Small intestine (tissue), 7 donors: ENCODE data around the gene PPP1R3G. TPM values are rescaled to one million over a fixed set of nuclear protein-coding genes. Genes with fewer than 3 reads are reported as not detected.

Experiments
- DNase-seq, 2 donors: peaks; one replicate each; pipeline versions ENCODE4 v3.0.0 to v3.0.0-alpha.2; 2013
- FAIRE-seq: peaks from 2 replicates; lab custom pipeline; 2012; peaks lifted over from hg19 to GRCh38; lab: Jason Lieb, UNC
- H3K27ac ChIP-seq, 3 donors: one replicate each; pipeline ENCODE4 v1.5.1; 2013; ENCODE audit warnings: low read length in 2 of 3, mild to moderate bottlenecking in 2 of 3, control low read depth in 1 of 3, inconsistent platforms in 1 of 3, low read depth in 1 of 3, moderate library complexity in 1 of 3
- H3K27me3 ChIP-seq, 3 donors: one replicate each; pipeline ENCODE4 v1.6.1; 2013; ENCODE audit warnings: low read length in 3 of 3, inconsistent platforms in 1 of 3; ENCODE audit not compliant: control insufficient read depth in 3 of 3, insufficient read depth in 3 of 3
- H3K36me3 ChIP-seq, 3 donors: one replicate each; pipeline ENCODE4 v1.6.1; 2013; ENCODE audit warnings: low read length in 3 of 3, inconsistent platforms in 1 of 3, low read depth in 1 of 3, mild to moderate bottlenecking in 1 of 3, moderate library complexity in 1 of 3; ENCODE audit not compliant: control insufficient read depth in 3 of 3, insufficient read depth in 2 of 3
- H3K4me1 ChIP-seq, 3 donors: one replicate each; pipeline ENCODE4 v1.6.1; 2013; ENCODE audit warnings: low read length in 2 of 3, inconsistent platforms in 1 of 3, low read depth in 1 of 3, mild to moderate bottlenecking in 1 of 3, moderate library complexity in 1 of 3; ENCODE audit not compliant: control insufficient read depth in 3 of 3, insufficient read depth in 2 of 3
- H3K4me3 ChIP-seq, 3 donors: one replicate each; pipeline ENCODE4 v1.5.1; 2013; ENCODE audit warnings: low read length in 3 of 3, control low read depth in 1 of 3, inconsistent platforms in 1 of 3, low read depth in 1 of 3, mild to moderate bottlenecking in 1 of 3, moderate library complexity in 1 of 3
- H3K9me3 ChIP-seq, 2 donors: one replicate each; pipeline ENCODE4 v1.6.1; 2013; ENCODE audit warnings: low read depth in 1 of 2, low read length in 1 of 2; ENCODE audit not compliant: control insufficient read depth in 2 of 2, insufficient read depth in 1 of 2
- WGBS, 3 donors: extraction: QIAGEN DNeasy Blood & Tissue Kit; methylation state at CpG; one replicate each; pipeline ENCODE4 v1.1.7; 2013; 5-methylcytosine and 5-hydroxymethylcytosine counted together
- polyA plus RNA-seq, 4 donors: library from polyadenylated mRNA; stranded (reverse) in 3 of 4; unstranded in 1 of 4; fragments of 200-250 nt in 3 of 4; fragments of 120-200 nt in 1 of 4; gene quantifications; one replicate each; pipeline versions ENCODE4 v1.2.1 to v1.2.3, GENCODE V29; 2013
- donor health status: healthy with polysubstance abuse.
- donor health status: control.
- donor health status: control.
- donor health status: Bipolar disorder and iron deficiency.
- donor health status: healthy.

Gene PPP1R3G
- polyA plus RNA-seq, 4 donors = 0.28 to 4.1 TPM; not detected in 2

DNA sequence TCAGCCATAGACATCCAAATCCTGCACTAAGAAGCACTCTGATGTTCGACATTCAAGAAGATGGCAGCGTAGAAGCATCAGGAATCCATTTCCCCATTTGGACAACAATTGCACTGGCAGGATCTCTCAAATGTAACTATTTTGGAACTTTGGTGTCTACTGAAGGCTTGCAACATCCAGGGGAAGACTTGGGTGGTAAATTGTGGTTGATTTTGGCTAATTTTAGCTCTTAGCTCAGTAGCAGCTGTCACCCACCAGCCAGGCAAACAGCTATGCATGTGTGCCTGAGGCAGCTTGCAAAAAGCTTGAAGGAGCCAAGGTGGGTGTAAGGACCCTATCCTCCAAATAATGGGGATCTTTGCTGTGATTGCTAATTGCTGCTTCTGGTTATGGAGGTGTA is 35.1 kb upstream of the PPP1R3G start:
- no peak for FAIRE-seq
- H3K9me3 ChIP-seq = peaks cover 0 to 21% of the 10 kb centered on the region in 2 donors
- no peak for DNase-seq
- no peak overlapping the region for H3K27ac ChIP-seq
- H3K27me3 ChIP-seq = no peaks in the 10 kb centered on the region
- no peaks in the 10 kb centered on the region for H3K36me3 ChIP-seq
- 88 to 92% (median 89%) methylated on average over 2 of the region's 2 CpGs for WGBS, 3 donors
- no peak overlapping the region for H3K4me3 ChIP-seq
- no peaks in the 10 kb centered on the region for H3K4me1 ChIP-seq

DNA sequence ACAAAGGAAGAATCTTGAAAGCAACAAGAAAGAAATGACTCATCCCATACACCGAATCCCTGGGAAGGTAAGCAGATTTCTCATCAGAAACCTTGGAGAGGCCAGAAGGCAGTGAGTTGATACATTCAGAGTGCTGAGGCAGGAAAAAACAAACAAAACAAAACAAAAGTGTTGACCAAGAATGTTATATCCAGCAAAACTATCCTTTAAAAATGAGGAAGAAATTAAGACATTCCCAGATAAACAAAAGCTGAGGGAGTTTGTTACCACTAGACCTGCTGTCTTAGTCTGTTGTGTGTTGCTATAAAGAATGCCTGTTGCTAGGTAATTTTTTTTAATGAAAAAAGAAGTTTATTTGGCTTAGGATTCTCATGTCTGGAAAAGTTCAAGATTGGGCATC is 33.7 kb upstream of the PPP1R3G start:
- H3K27me3 ChIP-seq = no peaks in the 10 kb centered on the region
- no peaks in the 10 kb centered on the region for H3K4me1 ChIP-seq
- H3K36me3 ChIP-seq = no peaks in the 10 kb centered on the region
- 88 to 100% (median 91%) methylated on average over 1 of the region's 1 CpG for WGBS, 3 donors
- no peak overlapping the region for H3K27ac ChIP-seq
- no peak for FAIRE-seq
- no peak overlapping the region for H3K4me3 ChIP-seq
- DNase-seq = no peak
- H3K9me3 ChIP-seq = peaks cover 0 to 21% of the 10 kb centered on the region in 2 donors

DNA sequence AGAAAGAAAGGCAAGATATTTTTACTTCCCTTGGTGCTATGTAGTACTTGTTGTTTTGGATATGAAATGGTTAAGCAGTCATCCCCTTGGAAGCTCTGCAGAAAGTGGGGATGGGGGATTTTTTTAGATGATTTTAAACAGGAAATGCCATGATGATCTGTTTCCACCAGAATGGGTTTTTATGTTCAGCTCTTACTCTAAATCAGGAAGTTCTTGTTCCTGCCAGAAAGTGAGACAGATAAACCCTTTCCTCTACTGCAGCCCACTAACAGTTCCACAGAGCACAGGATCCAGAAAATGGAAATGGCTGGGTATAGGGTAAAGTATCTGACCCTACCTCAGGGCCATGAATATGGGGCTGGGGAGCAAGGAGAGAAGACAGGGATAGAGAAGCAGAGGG is 32.1 kb upstream of the PPP1R3G start:
- H3K4me3 ChIP-seq = no peak overlapping the region
- peaks cover 0 to under 1% (median 0%) of the 10 kb centered on the region in 3 donors for H3K4me1 ChIP-seq
- H3K27me3 ChIP-seq = no peaks in the 10 kb centered on the region
- no peak overlapping the region for H3K27ac ChIP-seq
- no peak for DNase-seq
- FAIRE-seq = no peak
- no peaks in the 10 kb centered on the region for H3K36me3 ChIP-seq
- H3K9me3 ChIP-seq = peaks cover 0 to 18% of the 10 kb centered on the region in 2 donors

DNA sequence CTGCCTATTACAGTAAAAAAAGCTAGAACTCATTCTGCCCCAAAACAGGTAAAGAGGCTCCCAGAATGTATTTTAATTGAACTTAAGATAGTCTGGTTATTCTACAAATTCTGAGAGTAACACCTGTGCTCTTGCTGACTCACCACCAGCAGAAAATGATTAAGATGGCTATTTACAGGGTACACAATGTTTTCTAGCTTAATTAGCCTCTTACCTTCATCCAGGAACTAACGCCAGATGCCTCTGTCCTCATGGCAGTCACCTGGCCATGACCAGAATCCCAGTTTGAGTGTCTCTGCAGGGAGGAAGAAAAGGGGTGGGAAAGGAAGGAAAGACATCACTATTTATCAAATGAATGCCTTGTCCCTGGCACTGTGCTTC is 31.3 kb upstream of the PPP1R3G start:
- Histone ChIP-seq H3K4me3 (no peak overlapping the region), H3K27me3 (no peaks in the 10 kb centered on the region), H3K36me3 (no peaks in the 10 kb centered on the region), H3K27ac (no peak overlapping the region), H3K9me3 (peaks cover 0 to 20% of the 10 kb centered on the region in 2 donors), H3K4me1 (peaks cover 0 to 7% (median 0%) of the 10 kb centered on the region in 3 donors)
- WGBS, 3 donors = 25 to 52% (median 25%) methylated on average over 1 of the region's 1 CpG
- DNase-seq (no peak), FAIRE-seq (no peak)

DNA sequence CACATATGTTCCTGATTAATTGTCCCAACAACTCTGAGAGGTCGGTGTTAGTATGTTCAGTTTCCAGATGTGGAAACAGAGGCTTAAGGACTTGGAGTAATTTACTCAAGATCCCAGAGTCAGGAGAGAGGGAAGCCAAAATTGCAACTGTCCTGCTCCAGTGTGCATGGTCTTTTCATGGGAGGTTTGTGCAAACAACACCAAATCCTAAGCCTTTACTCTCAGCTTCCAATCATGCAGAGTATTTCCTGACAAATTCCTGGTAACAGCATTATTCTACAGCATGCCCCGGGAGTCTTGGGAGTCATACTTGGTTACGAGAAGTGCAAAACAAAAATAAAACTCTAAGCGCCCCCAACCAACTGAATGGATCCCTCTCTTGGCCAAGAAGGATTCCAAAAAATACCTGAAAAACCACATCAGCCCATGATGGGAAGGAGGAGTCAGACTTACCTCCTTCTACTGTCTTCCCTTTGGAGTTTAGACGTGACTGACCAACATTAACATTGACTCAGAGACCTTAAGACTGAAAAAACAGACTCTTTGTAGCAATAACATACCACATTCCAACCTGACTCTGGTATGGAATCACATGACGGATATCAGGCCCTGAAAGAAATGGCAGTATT is 30.8 kb upstream of the PPP1R3G start:
- DNase-seq = no peak
- 69 to 86% (median 80%) methylated on average over 6 of the region's 6 CpGs for WGBS, 3 donors
- Histone ChIP-seq H3K27me3 (no peaks in the 10 kb centered on the region), H3K36me3 (no peaks in the 10 kb centered on the region), H3K9me3 (peaks cover 0 to 24% of the 10 kb centered on the region in 2 donors), H3K27ac (no peak overlapping the region), H3K4me1 (peaks cover 0 to 11% (median 0%) of the 10 kb centered on the region in 3 donors), H3K4me3 (no peak overlapping the region)
- no peak for FAIRE-seq

DNA sequence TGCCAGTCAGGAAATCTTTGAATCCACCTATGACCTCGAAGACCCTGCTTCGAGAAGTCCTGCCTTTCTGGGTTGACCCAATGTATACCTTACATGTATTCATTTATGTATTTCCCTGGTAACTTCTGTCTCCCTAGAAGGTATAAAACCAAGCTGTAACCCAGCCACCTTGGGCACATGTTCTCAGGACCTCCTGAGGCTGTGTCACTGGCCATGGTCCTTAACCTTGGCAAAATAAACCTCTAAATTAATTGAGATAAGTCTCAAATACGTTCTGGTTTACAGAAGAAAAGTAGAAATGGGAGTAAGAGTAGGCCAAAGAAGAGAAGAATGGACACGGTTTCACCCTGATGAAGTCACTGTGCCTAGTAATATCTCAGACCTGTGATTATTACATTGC is 30.0 kb upstream of the PPP1R3G start:
- peaks cover 0 to 17% of the 10 kb centered on the region in 2 donors for H3K9me3 ChIP-seq
- no peak overlapping the region for H3K4me3 ChIP-seq
- DNase-seq (no peak), FAIRE-seq (no peak)
- H3K27ac ChIP-seq = no peak overlapping the region
- 86 to 93% (median 88%) methylated on average over 4 of the region's 4 CpGs for WGBS, 3 donors
- no peaks in the 10 kb centered on the region for H3K27me3 ChIP-seq
- H3K4me1 ChIP-seq = peaks cover 0 to 17% (median 0%) of the 10 kb centered on the region in 3 donors
- H3K36me3 ChIP-seq = no peaks in the 10 kb centered on the region

DNA sequence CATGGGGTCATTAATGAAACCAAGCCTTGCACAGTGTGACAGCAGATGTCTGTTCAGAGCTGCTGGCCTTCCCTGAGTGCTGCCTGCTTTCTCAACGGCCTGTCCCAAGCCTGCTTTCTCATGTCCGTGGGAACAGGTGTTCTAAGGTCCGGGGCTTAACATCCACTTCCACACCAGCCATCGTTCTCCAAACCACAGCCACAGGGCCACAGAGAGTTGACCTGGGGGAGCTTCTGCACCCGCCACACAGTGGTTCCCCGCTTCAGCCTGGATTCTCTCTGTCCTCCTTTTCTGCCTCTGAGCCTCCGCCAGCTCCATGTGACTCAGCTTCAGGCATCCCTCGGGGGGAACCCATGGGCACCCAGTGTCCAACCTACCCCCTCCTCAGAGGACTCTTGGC is 26.9 kb upstream of the PPP1R3G start:
- no peak for DNase-seq
- H3K36me3 ChIP-seq = no peaks in the 10 kb centered on the region
- H3K27me3 ChIP-seq = no peaks in the 10 kb centered on the region
- H3K4me1 ChIP-seq = peaks cover 0 to 20% (median 0%) of the 10 kb centered on the region in 3 donors
- H3K4me3 ChIP-seq = no peak overlapping the region
- H3K27ac ChIP-seq = peak overlapping the region in 1 of 3 donors; percentile 69
- H3K9me3 ChIP-seq = peaks cover 0 to 5% of the 10 kb centered on the region in 2 donors
- WGBS, 3 donors = 64 to 78% (median 71%) methylated on average over 8 of the region's 8 CpGs
- no peak for FAIRE-seq

DNA sequence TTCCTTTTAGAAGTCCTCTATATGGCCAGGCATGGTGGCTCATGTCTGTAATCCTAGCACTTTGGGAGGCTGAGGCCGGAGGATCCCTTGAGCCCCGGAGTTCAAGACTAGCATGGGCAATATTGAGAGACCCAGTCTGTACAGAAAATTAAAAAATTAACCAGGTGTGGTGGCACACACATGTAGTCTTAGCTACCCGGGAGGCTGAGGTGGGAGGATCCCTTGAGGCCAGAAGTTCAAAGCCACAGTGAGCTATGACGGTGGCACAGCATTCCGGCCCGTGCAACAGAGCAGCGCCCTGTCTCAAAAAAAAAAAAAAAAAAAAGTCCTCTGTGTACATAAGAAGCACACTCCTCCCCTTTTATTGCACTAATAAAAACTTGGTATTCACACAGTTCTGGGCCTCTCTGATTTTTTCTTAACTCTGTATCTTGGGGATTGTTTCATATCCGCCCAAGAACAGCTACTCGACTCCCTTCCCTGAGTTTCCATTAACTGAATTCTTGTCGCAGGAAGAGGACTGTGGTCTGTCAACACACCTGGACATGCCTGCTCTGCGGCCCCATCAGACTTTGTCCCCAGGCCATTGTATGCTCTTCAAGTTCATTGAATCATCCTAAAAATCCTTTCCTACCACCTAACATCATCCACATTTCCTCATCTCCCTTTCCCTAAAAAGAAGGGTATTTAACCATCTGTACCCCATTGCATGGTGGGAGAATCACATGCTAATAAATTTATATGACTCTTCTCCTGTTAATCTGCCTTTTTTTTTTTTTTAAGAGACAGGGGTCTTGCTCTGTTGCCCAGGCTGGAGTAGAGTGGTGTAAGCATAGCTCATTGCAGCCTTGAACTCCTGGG is 25.9 kb upstream of the PPP1R3G start:
- Histone ChIP-seq H3K4me1 (peaks cover 0 to 20% (median 0%) of the 10 kb centered on the region in 3 donors), H3K27ac (peak overlapping the region in 1 of 3 donors; percentile 69), H3K27me3 (no peaks in the 10 kb centered on the region), H3K9me3 (peaks cover 0 to 5% of the 10 kb centered on the region in 2 donors), H3K4me3 (no peak overlapping the region), H3K36me3 (no peaks in the 10 kb centered on the region)
- WGBS, 3 donors = 36 to 74% (median 53%) methylated on average over 11 of the region's 11 CpGs
- DNase-seq (peak; percentile 49 to 87), FAIRE-seq (no peak)
